VCaP (cell line): ENCODE data around the gene PCDH15.
"Not testable (repeated sequence)": the region's sequence is repeated elsewhere in the genome, so short reads cannot be mapped to it uniquely, and the experiment has no call there.

Source experiments
- H3K27ac ChIP-seq: fragments of 450-650 bp; 2 replicates; pipeline ENCODE4 v1.5.1; 2017
- CTCF ChIP-seq: fragments of 450-650 bp; conservative IDR thresholded peaks from 2 replicates; pipeline ENCODE4 v1.5.1; 2017; ENCODE audit warnings: mild to moderate bottlenecking, moderate library complexity

PCDH15 gene

GRCh38 chr10:53978301-53978700 lies 822.7 kb downstream of the PCDH15 start:
- TF ChIP-seq CTCF = no peak

GRCh38 chr10:53977267-53977666 lies 823.8 kb downstream of the PCDH15 start:
- H3K27ac ChIP-seq = no peak overlapping the region
- TF ChIP-seq CTCF = no peak

More at GRCh38 chr10:53978301-53978700, 822.7 kb downstream of the PCDH15 start:
- H3K27ac ChIP-seq = no peak overlapping the region

DNA sequence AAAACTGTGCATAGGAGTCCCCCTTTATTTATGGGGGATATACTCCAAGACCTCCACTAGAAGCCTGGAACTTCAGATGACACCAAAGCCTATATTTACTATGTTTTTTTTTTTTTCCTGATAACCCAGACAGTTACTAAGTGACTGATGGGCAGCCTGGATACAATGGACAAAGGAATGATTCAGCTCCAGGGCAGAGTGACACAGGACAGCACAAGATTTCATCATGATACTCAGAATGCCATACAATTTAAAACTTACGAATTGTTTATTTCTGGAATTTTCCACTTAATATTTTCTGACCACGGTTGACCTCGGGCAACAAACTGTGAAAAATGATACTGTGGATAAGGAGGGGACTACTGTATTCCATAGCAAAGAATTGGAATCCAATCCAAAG lies 843.6 kb downstream of the PCDH15 start:
- TF ChIP-seq CTCF = no peak
- no peak overlapping the region for H3K27ac ChIP-seq

DNA sequence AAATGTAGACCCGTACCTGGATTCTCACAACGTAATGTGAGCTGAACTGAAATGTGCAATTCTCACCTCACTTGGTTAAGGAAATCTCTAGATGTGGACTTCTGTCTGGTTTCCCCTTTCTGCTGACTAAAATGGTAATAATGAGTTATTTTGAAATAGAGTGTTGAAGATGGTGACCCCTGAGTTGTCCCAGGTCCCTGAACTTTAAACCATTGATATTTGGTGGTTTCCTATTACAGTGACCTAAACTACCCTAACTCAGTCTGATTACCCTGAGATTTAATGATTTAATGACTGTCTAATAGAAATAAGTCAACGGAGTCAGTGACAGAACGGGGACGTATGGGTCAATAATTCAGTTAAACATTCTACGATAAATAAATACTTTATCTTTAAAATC lies 845.9 kb downstream of the PCDH15 start:
- no peak overlapping the region for H3K27ac ChIP-seq
- no peak for TF ChIP-seq CTCF

- no peak overlapping the region for H3K27ac ChIP-seq
- TF ChIP-seq CTCF = no peak
Measured at GRCh38 chr10:53952698-53953630, 848.1 kb downstream of the PCDH15 start.

DNA sequence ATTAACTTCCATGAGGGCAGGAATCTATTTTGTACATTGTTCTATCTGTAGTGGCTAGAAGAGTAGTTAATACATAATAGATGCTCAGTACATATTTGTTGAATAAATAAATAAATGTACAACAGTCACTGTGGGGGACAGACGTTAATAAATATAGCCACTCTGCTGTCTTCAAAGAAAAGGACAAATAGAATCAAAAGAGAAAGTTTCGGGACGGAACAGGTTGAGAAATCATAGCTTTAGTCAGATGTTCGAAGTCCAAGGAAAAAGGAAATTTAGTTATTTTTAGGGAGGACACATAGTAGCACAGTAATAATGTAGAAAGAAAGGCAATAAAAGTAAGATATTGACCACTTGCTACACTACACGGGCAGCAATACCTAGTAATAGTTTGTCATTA lies 861.4 kb downstream of the PCDH15 start:
- no peak overlapping the region for H3K27ac ChIP-seq
- no peak for TF ChIP-seq CTCF

DNA sequence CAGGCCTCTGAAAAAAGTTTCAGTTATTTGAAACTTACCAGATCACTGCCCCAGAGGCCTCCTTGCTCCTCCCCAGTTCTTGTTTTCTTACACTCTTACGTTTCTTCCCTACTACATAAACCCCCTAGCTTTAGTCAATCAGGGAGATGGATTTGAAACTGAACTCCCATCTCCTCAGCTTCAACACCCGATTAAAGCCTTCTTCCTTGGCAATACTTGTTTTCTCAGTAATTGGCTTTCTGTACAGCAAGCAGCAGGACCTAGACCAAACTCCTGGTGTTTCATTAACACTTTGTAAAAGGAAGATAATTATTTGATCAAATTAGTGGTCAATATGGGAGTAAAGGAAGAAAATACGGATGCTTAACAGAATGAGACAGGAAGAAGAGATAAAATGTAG lies 870.4 kb downstream of the PCDH15 start:
- no peak overlapping the region for H3K27ac ChIP-seq
- TF ChIP-seq CTCF = no peak

DNA sequence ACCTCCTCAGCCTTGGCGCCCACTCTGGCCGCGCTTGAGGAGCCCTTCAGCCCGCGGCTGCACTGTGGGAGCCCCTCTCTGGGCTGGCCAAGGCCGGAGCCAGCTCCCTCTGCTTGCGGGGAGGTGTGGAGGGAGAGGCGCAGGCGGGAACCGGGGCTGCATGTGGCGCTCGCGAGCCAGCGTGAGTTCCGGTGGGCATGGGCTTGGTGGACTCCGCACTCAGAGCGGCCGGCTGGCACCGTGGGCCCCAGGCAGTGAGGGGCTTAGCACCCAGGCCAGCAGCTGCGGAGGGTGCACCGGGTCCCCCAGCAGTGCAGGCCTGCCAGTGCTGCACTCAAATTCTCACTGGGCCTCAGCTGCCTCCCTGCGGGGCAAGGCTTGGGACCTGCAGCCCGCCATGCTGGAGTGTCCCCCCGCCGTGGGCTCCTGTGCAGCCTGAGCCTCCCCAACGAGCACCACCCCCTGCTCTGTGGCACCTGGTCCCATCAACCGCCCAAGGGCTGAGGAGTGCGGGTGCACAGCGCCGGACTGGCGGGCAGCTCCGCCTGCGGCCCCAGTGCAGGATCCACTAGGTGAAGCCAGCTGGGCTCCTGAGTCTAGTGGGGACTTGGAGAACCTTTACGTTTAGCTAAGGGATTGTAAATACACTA lies 876.9 kb downstream of the PCDH15 start:
- not testable (repeated sequence) for H3K27ac ChIP-seq
